GM12892 (cell line): ENCODE measurements around the gene NOXO1.

Source experiments
- POLR2A ChIP-seq: IDR thresholded peaks from 2 replicates; pipeline ENCODE4 v1.6.1; 2011; ENCODE audit warnings: low read depth, low read length, control low read depth
- POLR2AphosphoS5 ChIP-seq: IDR thresholded peaks from 2 replicates; pipeline ENCODE4 v1.6.1; 2011; ENCODE audit warnings: low read depth, low read length, control low read depth

GRCh38 chr16:1978476-1979120 is 2.7 kb downstream of the NOXO1 start:
- TF ChIP-seq POLR2A, result no peak
- TF ChIP-seq POLR2AphosphoS5, result no peak
